Activated T-cell treated with anti-CD3 and anti-CD28 coated beads, Interleukin-2, amount 50 U/mL, for 4 hours (primary cell): ENCODE data around the gene ILK. TPM values are rescaled to one million over a fixed set of nuclear protein-coding genes. Genes with fewer than 3 reads are reported as not detected.

Source experiments
- ATAC-seq, 2 donors: fragments of 200-7000 bp; cut with Tn5 transposase; one replicate each; pipeline ENCODE4 v1.10.0; 2021
- DNase-seq: peaks from one replicate; pipeline ENCODE4 v3.0.0-alpha.2; 2020
- H3K27me3 Mint-ChIP-seq: one replicate; pipeline ENCODE4 v1.8.0; 2021; ENCODE audit warnings: low read depth, mixed read lengths
- H3K36me3 Mint-ChIP-seq: one replicate; pipeline ENCODE4 v1.8.0; 2022; ENCODE audit warnings: mixed read lengths; ENCODE audit not compliant: insufficient read depth
- H3K4me1 Mint-ChIP-seq: one replicate; pipeline ENCODE4 v1.8.0; 2021; ENCODE audit warnings: low read depth, mixed read lengths
- H3K4me3 Mint-ChIP-seq: one replicate; pipeline ENCODE4 v1.8.0; 2021; ENCODE audit warnings: mild to moderate bottlenecking, moderate library complexity, mixed read lengths
- H3K9me3 Mint-ChIP-seq: one replicate; pipeline ENCODE4 v1.8.0; 2021; ENCODE audit warnings: mixed read lengths
- total RNA-seq, 3 donors: library from RNA; stranded (reverse); gene quantifications; one replicate each; pipeline ENCODE4 v1.2.1, GENCODE V29; 2021

The ILK gene
- total RNA-seq, 3 donors from 2014 or later, result 38.6 to 48.9 (median 45.0) TPM

DNA sequence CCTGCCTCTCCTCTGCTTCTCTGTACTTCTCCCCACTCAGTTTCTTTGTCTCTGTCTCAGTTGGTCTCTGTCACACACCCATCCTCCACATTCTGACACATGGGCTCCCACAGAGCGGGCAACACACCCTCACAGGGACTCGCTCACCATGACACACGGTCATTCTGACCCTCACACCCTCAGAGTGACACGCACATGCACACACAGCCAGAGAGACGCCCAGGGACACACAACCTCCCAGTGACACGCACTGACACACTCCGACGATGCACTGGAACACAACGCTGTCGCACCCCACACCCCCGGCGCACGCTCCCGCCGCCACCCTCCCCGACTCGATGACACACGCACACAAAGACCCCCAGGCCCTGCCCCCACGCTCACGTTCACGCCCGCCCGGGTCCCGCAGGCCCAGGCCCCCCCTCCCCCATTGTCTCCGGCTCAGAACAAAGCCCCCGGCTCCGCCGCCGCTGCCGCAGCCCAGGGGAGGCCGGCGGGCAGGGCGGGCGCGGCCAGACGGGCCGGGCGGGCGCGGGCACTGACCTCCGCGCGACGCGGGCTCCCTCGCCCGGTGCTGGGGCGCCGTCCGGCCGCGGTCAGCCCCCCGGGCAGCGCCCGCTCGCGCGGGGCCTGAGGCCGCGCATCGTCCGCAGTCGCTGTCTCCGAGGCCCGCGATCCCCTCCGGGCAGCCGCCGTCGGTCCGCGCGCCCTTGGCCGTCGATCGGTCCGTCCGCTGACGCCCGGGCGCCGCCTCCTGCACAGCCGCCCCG, 51.6 kb downstream of the ILK start:
- Mint-ChIP-seq H3K4me3 (no peak overlapping the region), H3K9me3 (no peaks in the 10 kb centered on the region)

DNA sequence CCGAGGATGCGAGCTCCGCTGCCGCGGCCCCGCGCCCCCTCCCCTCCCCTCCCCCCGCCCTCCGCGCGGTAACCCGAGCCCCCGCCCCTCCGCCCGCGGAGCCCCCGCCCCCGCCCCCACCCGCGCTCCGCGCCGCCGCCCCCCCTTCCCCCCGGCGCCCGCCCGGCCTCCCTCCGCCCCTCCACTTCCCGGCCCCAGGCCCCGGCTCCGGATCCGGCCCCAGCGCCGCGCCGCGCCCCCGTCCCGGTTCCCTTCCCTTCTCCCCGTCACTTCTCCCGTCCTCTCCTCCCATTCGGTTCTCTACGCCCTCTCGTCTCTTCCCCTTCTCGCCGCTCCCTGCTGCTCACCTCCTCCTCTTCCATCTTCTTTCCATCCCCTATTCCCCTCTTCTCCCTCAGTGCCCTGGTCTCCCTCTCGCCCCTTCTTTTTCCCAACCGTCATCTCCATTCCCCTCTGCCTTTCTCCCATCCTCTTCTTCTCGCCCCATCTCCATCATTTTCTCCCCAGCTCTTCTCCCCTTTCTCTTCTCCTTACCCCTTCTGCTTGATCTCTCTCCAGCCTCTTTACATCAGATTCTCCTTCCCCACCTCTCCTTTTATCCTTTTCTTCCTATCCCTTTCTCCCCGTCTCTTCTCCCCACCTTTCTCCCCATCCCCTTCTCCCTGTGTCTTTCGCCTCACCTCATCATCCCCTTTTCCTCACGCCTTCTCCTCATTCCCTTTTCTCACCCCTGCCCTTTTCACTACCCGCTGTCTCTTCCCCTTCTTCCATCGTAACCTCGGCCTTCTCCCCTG, 52.4 kb downstream of the ILK start, which contains the start of gene DCHS1:
TSS of gene DCHS1 (minus strand) at position 20 of the 794 bp plus-strand sequence. CDS start 14,196 bp downstream, outside the sequence.
- DNase-seq (no peak), ATAC-seq (no peak)
- H3K4me1 Mint-ChIP-seq, result peaks cover 3% of the 10 kb centered on the region
- no peaks in the 10 kb centered on the region for H3K36me3 Mint-ChIP-seq
- peak within 1 kb of the TSS; percentile 58 for H3K4me3 Mint-ChIP-seq
- no peaks in the 10 kb centered on the region for H3K9me3 Mint-ChIP-seq
- H3K27me3 Mint-ChIP-seq, result peaks cover 3% of the 10 kb centered on the region

More for the DNA sequence above, 51.6 kb downstream of the ILK start:
- ATAC-seq, result peak; percentile 61 to 69
- DNase-seq, result peak; percentile 35
- Mint-ChIP-seq H3K27me3 (peaks cover 3% of the 10 kb centered on the region), H3K4me1 (peaks cover 3% of the 10 kb centered on the region), H3K36me3 (no peaks in the 10 kb centered on the region)

DNA sequence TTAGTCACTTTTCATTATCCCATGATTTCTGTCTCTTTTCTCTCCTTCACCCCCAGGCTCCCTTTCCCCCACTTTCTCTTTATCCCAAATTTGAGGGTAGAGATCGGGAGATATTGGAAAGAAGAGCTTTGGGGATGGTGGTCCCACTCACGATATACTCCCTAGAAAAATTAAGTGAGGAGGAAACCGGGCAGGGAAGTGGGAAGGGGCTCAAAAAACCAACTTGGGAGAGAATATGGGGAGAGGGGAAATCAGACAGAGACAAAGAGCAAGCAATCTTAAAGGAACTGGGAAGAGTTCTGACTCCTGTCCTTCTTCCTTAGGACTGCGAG, 53.0 kb downstream of the ILK start:
- H3K4me1 Mint-ChIP-seq, result peaks cover 3% of the 10 kb centered on the region
- ATAC-seq (no peak), DNase-seq (no peak)
- peaks cover 3% of the 10 kb centered on the region for H3K27me3 Mint-ChIP-seq
- no peaks in the 10 kb centered on the region for H3K36me3 Mint-ChIP-seq
- H3K9me3 Mint-ChIP-seq, result no peaks in the 10 kb centered on the region
- peak overlapping the region; percentile 48 for H3K4me3 Mint-ChIP-seq

DNA sequence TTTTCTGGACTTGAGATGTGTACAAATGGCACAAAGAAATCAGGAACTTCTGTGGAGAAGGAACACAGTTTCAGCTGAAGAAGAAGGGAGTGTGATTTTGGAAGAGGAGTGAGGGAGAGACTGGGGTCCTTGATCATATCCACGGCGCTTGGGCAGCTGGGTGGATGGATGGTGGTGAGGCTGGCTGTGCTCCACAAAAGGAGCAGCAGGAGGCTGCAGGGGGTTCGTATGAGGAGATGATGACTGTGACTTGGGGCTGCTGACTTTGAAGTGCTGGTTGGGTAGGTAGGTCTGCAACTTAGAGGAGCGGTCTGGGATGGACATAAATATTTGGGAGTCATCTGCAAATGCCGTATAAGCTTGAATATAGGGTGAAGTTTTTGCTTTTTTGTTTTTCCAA, 53.4 kb downstream of the ILK start:
- ATAC-seq, result no peak
- Mint-ChIP-seq H3K4me1 (peaks cover 3% of the 10 kb centered on the region), H3K27me3 (peaks cover 3% of the 10 kb centered on the region), H3K4me3 (peak overlapping the region; percentile 48), H3K9me3 (no peaks in the 10 kb centered on the region), H3K36me3 (no peaks in the 10 kb centered on the region)
- no peak for DNase-seq

DNA sequence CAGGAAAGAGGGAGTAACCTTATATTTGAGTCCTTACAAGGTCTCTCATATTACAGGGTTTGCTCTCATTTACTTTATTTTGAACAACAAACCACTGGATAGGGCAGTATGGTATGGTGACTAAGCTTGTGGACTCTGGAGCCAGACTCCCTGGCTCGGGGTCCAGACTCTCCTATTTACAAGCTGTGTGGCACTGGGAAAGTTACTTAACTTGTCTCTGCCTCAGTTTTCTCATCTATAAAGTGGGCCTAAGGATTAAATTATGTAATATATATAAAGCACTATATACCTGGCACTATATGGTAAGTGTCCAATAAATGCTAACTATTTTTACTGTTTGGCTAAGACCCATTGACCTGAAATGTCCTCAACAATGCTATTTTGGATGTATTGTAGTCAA, 53.8 kb downstream of the ILK start:
- Mint-ChIP-seq H3K36me3 (no peaks in the 10 kb centered on the region), H3K9me3 (no peaks in the 10 kb centered on the region), H3K4me3 (peak overlapping the region; percentile 48), H3K4me1 (peaks cover 3% of the 10 kb centered on the region), H3K27me3 (peaks cover 3% of the 10 kb centered on the region)
- ATAC-seq, result no peak
- no peak for DNase-seq

DNA sequence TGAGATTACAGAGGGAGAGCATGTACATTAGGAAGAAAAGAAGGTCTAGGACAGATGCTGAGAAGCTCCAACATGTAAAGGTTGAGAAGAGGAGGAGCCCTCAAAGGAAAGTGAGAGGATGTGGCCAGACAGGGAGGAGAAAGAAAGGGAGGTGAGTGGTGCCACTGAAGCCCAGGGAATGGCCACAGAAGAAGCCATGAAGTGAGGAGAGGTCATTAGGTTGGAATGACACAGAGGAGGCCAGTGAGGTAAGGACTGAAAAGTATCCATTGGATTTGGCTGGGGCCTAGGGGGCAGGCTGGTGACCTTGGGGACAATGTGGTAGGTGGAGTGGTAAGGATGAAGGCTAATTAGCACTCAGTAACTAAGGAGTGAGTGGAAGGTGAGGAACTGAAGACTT, 55.1 kb downstream of the ILK start:
- no peak for DNase-seq
- no peak overlapping the region for H3K4me3 Mint-ChIP-seq
- peaks cover 3% of the 10 kb centered on the region for H3K27me3 Mint-ChIP-seq
- H3K4me1 Mint-ChIP-seq, result peaks cover 5% of the 10 kb centered on the region
- no peaks in the 10 kb centered on the region for H3K36me3 Mint-ChIP-seq
- H3K9me3 Mint-ChIP-seq, result no peaks in the 10 kb centered on the region
- no peak for ATAC-seq

Other genes starting within 250 kb of the ILK start
- 10 to 100 TPM; 13.1 to 18.2 (median 16.3) TPM for gene SMPD1, start 213.3 kb upstream of the ILK start, total RNA-seq
- gene APBB1, start 184.7 kb upstream of the ILK start, total RNA-seq, result 10 to 100 TPM; 25.7 to 34.5 (median 27.9) TPM
- gene HPX, start 162.8 kb upstream of the ILK start, total RNA-seq, result 1 to 10 TPM in 1 of 3 donors, under 1 TPM in 2; 0.71 to 2.0 (median 0.96) TPM
- 1 to 10 TPM; 3.2 to 4.3 (median 3.6) TPM for gene TRIM3, start 129.8 kb upstream of the ILK start, total RNA-seq
- gene ARFIP2, start 122.4 kb upstream of the ILK start, total RNA-seq, result 10 to 100 TPM; 55.4 to 59.6 (median 56.5) TPM
- gene TIMM10B, start 122.3 kb upstream of the ILK start, total RNA-seq, result 10 to 100 TPM; 45.4 to 48.5 (median 48.1) TPM
- gene DNHD1, start 106.5 kb upstream of the ILK start, total RNA-seq, result 1 to 10 TPM; 6.0 to 6.7 (median 6.1) TPM
- gene RRP8, start 158 bp upstream of the ILK start, total RNA-seq, result 10 to 100 TPM; 37.8 to 48.2 (median 41.4) TPM
- 100 to 1,000 TPM; 163 to 191 (median 188) TPM for gene TAF10, start 8.4 kb downstream of the ILK start, total RNA-seq
- gene TPP1, start 15.6 kb downstream of the ILK start, total RNA-seq, result 10 to 100 TPM; 25.4 to 35.6 (median 27.3) TPM
- under 1 TPM; 0.28 to 0.40 (median 0.33) TPM for gene DCHS1, start 52.0 kb downstream of the ILK start, total RNA-seq
- 100 to 1,000 TPM; 149 to 162 (median 156) TPM for gene MRPL17, start 79.6 kb downstream of the ILK start, total RNA-seq
- gene OR2AG2, start 168.2 kb downstream of the ILK start, total RNA-seq, result under 1 TPM in 1 of 3 donors, not detected in 2; 0.16 TPM
- not detected for gene OR2AG1, start 179.2 kb downstream of the ILK start, total RNA-seq
- gene OR6A2, start 195.9 kb downstream of the ILK start, total RNA-seq, result not detected
- gene OR10A5, start 241.9 kb downstream of the ILK start, total RNA-seq, result not detected